ENCODE data around the gene ELP4.
"Not testable (repeated sequence)": the region's sequence is repeated elsewhere in the genome, so short reads cannot be mapped to it uniquely, and the experiment has no call there.

Gene ELP4

DNA sequence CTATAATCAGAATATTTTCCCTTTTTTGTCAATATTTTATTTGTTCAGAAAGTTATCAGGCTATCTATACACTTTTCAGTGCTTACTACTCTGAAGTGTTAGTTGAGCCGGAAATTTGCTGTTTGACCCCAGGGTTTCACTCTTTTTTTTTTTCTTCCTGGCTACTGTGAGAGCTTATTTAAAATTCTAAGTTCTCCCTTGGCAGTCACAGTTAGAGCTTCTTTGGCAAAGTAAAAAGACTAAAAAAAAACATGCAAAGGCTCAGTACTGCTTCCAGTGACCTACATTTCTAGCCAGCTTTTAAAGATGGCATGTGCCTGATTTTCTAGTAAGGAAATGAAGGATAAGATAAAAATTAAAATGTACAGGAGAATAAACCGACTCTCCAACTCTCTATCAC, 48.4 kb downstream of the ELP4 start:
- no peak for DNase-seq

DNA sequence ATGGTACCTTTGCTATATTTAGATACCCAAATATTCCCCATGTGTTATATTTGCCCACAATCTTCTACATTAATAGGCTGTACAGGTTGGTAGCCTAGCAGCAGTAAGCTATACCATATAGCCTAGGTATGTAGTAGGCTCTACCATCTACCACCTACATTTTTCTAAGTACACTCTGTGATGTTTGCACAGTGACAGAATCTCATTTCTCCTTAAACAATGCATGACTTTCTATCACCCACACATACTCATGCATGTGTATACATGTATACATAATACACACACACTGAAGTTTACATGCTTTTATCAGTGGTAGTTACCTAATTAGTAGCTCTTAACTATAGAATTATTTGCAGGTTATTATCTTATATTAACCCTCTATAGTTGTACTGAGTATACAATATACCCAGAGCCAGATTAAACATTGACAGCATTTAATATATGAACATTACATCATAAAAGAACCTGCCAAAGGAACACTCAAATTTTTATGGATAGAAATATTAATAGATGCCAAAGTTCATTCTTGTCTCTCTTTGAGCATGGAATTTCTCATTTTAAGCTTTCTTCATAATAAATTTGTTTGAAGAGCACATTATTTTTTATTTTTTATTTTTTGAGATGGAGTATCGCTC, 51.4 kb downstream of the ELP4 start:
- DNase-seq = no peak

DNA sequence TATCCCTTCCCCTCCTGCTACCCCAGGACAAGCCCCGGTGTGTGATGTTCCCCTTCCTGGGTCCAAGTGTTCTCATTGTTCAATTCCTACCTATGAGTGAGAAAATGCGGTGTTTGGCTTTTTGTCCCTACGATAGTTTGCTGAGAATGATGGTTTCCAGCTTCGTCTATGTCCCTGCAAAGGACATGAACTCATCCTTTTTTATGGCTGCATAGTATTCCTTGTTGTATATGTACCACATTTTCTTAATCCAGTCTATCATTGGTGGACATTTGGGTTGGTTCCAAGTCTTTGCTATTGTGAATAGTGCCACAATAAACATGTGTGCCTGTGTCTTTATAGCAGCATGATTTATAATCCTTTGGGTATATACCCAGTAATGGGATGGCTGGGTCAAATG, 55.0 kb downstream of the ELP4 start:
- not testable (repeated sequence) for DNase-seq

DNA sequence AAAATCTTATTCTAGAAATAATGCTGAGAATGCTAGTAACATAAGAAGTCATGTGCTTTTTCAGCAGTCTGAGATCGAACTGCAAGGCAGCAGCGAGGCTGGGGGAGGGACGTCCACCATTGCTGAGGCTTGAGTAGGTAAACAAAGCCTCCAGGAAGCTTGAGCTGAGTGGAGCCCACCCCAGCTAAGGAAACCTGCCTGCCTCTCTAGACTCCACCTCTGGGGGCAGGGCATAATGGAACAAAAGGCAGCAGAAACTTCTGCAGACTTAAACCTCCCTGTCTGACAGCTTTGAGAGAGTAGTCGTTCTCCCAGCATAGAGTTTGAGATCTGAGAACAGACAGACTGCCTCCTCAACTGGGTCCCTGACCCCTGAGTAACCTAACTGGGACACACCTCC, 64.6 kb downstream of the ELP4 start:
- DNase-seq = not testable (repeated sequence)

DNA sequence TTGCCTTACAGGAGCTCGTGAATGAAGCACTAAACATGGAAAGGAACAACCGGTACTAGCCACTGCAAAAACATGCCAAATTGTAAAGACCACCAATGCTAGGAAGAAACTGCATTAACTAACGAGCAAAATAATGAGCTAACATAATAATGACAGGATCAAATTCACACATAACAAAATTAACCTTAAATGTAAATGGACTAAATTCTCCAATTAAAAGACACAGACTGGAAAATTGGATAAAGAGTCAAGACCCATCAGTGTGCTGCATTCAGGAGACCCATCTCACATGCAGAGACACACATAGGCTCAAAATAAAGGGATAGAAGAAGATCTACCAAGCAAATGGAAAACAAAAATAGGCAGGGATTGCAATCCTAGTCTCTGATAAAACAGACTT, 66.2 kb downstream of the ELP4 start:
- not testable (repeated sequence) for DNase-seq

DNA sequence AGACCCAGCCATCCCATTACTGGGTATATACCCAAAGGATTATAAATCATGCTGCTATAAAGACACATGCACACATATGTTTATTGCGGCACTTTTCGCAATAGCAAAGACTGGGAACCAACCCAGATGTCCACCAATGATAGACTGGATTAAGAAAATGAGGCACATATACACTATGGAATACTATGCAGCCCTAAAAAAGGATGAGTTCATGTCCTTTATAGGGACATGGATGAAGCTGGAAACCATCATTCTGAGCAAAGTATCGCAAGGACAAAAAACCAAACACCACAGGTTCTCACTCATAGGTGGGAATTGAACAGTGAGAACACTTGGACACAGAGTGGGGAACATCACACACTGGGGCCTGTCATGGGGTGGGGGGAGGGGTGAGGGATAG, 69.8 kb downstream of the ELP4 start:
- not testable (repeated sequence) for DNase-seq

DNA sequence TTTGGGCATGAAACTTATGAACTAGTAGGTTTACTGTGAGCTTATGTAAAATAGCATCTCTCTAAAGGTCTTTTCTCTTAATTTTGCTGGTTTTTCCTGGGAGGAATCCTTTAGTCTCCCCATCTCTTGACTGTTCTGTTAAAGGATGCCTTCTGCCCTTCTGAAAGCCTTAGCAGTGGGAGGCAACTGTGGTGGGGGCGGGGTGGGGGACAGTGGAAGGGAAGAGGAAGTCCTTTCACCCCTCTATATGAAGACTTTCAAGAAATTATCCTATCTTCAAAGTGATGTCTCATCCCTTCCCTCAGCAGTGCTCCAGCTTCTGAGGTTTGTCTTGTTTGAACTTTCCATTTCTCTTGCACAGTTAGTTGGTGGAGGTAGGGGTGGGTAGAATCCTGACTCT, 73.1 kb downstream of the ELP4 start:
- no peak for DNase-seq

DNA sequence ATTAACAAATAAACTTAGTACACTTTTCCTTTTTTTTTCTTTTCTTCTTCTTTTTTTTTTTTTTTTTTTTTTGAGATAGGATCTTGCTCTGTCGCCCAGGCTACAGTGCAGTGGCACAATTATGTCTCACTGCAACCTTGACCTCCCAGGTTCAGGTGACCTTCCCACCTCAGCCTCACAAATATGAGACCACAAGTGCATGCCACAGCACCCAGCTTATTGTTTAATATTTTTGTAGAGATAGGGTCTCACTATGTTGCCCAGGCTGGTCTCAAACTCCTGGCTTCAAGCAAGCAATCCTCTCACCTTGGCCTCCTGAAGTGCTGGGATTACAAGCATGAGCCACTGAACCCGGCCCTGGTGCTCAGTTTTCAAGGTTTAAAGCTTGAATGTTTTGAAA, 88.9 kb downstream of the ELP4 start:
- DNase-seq = no peak

DNA sequence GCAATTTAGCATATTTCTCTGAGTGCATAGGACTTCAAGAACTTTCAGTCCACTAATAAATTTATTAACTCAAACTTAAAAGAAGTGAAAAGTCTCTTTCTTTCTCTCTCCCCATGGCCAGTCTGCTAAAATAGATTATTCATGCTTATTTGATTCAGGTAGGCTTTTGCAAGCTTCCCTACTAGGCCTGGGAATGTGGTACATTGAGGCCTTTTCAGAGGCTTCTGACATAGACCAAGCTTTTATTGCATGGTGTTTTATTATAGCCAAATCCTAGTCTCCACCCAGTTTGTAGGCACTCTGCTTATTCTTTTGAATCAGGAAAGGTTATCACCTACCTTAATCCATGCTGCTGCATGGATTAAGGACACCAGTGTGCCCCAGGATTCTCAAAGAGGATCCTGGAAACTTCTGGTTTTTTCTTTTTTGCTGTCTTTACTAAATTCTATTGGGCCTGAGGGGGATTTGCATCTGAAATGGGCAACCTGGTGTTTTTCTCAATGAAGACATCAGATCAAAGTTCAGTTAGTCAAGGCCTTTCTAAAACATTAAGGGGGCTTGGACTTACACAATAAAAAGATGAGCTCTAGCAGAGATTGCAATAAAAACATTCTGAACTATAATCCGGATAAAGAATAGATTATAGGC, 92.2 kb downstream of the ELP4 start:
- no peak for DNase-seq

DNA sequence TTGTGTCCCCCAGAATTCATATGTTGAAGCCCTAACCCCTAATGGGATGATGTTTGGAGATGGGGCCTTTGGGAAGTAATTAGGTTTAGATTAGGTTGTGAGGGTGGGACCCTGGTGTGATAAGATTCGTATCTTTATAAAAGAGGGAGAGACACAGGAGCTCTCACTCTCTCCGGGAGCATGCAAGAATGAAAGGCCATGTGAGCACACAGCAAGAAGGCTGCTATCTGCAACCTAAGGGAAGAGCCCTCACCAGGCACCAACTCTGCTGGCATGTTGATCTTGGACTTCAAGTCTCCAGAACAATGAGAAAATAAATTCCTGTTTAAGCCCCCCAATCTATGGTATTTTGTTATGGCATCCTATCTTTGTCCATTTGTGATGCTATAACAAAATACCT, 97.3 kb downstream of the ELP4 start:
- DNase-seq = no peak

DNA sequence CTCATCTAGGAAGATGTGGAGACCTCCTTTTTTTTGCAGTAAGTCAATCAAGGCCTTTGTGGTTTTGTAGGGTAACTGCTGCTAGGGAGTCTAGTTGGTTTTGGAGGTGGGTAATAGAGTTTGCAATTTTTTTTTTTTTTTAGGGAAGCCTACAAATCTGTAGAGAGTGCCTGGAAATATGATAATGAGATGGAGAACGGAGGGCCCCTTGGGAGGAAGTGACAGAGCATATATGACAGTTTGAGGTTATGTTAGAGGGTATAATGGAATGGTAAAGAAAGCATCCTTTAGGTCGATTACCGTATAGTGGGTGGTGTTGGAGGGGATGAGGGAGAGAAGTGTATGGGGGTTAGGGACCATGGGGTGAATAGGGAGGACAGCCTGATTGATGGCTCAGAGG, 98.3 kb downstream of the ELP4 start:
- DNase-seq = no peak

DNA sequence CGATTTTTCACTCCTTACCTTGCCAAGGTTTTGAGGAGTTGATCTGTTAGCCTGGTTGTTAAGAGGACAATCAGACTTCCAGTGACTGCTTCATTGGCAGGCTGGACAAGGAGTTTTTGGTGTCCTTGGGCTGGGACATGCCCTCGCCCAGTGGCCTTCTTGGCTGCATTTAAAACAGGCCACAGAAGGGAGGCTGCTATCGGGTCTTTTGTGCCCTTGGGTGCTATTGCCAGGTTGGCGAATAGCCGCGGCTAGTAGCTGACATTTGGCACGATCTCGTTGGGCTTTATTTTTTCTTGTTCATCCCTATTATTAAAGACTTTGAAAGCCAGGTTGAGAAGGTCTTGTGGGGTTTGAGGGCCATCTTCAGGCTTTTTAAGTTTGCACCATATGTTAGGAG, 99.4 kb downstream of the ELP4 start:
- DNase-seq = no peak

DNA sequence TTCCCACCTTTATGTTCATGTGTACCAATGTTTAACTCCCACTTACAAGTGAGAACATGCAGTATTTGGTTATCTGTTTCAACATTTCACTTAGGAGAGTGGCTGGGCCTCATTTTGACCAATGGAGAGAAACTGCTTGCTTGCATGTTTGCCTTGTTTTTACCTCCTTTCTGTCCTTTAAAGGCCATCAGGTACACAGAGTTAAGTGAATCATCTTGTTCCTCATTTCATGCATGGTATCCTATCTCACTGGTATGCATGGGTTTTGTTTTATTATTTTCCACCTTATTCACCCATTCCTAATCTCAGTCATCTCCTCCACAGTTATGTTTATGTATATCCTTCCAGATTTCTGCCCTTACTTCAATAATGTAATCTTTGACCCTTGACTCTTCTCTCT, 101.0 kb downstream of the ELP4 start:
- DNase-seq = no peak

DNA sequence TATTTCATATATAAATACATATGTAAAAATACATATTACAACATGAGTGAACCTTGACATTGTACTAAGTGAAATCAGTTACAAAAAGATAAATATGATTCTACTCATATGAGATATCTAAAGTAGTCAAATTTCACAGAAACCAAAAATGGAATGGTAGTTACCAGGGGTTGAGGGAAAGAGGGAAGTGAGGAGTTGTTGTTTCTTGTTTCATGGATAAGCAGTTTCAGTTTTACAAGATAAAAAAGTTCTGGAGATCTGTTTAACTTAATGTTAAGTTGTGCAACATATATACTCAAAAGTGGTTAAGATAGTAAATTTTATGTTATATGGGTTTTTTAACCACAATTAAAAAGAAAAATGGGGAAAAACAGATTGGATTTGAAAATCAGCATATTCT, 107.7 kb downstream of the ELP4 start:
- DNase-seq = no peak

DNA sequence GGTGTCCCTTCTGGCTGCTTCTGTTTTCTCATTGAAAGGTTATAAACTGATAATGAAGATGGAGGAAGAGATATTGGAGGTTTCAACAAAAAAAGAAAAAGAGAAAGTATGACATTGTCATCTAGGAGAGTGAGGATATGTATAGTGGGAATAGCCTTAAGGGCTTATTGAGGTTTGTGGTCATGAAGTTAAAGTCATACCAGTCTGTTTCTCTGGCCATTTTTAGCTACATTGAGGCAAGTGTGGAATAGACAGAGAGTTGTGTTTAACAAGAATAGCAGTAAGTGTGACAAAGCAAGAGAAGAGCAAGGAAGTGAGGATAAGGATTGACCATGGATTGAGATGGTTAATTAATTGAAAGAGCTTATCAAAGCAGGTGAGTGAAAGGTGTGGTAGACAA, 110.4 kb downstream of the ELP4 start:
- DNase-seq = no peak

DNA sequence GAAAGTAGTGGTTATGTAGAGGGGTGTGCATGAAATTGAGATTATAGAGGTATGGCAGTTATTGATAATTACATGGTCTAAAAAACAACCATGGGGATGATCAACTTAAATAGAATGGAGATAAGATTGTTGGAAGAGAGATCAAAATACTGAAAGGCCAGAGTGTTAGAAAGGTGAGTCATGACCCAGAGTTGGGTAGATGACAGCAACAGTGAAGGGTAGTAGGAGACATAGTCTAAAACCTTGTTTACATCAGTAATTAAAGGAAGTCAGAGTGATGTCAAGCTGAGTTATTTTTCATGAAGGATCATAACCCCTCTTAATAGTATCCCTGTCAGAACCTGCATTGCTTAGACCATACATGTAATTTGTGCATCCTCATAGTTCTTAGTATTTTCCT, 110.9 kb downstream of the ELP4 start:
- DNase-seq = no peak

DNA sequence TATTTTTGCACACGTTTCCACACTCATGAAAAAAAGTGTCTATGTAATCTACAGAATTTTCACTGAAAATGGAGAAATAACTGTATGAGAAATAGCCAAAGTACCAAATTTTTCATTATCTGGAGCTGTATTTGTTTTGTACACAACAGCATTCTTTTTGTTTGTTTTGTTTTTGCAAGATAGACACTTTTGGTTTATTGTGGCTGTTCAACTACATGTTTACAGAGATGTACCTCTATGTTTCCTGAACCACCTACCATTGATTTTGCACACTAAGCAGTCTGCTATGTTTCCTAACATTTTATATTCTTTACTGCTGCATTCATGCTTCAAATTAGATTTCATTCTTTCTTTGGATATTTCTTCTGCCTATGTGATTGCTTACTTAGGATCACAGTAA, 116.3 kb downstream of the ELP4 start:
- DNase-seq = no peak

DNA sequence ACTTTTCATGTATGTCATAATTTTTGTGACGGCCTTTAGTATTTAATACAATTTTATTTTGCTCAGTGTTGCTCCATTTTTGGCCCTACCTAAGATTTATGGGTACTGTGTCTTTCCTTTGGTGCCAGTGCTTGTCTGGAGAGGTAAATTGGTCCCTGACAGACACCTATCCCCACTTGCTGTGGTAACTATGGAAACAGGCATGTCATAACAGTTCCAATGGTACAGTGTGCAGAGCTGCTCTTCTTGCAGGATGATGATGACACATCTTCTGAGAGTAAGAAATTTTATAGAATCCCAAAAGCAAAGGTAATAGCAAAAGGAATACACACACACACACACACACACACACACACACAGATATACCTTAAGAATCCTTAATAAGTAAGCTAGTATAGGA, 118.5 kb downstream of the ELP4 start:
- no peak for DNase-seq

DNA sequence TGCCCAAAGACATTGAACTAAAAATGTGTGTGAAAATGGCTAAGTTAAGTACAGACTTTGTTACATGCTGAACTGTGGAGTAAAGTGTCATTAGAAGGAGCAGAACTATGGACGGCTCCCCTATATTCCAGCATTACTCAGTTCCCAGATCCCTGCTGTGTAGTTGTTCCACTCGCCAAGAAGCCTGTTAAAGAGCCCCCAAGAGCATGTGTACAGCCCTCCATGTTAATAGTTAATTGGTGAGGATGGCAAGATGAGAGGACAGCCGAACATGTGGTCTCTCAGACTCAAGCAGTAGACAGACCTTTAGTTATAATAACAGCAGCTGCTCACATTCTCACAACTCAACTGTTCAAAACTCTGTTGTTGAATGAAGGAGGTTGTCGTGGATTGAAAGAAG, 127.4 kb downstream of the ELP4 start:
- DNase-seq = no peak

DNA sequence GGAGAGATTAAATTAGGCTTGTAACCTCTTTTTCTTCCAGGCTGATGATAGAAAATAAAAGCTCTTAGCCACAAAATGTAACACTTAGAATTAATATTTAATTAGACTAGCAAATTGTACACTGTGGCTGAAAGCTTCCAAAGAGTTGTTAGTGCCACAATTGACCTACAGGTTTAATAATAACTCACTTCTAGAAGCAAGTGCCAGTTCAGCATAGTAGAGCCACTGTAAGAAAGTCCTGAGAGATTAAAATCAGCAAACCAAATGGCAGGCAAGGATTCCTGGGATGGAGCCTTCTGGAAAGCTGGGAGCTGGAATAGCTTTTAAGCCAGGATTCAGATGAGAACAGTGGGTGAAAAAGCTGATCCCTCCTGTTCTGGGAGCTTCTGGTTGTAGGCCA, 131.0 kb downstream of the ELP4 start:
- no peak for DNase-seq

DNA sequence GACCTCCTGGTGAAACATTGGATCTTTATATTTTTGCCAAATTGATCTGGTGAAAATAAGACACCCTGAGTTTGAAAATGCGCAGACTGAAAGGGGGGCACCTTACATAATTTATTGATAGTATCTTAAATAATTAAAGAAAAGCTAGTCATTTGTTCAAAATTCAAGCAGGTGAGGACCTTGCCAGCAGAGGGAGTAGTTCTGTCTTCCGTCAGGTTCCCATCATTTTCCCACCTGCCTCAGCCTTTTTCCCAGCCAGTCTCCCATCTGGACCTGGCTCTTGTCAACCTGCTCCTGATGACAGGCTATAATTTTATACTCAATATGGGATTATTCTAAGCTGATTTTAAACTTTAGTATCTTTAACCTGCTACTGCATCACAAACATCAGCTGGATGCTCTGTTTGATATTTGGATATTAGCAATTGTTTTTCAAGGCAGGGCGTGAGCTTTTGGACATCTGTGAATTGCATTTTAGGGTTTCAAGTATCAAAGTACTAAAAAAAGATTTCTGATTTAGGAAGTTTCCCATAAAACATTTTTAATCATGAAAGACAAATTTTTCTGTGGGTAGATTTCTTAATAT, 132.0 kb downstream of the ELP4 start:
- DNase-seq = no peak

DNA sequence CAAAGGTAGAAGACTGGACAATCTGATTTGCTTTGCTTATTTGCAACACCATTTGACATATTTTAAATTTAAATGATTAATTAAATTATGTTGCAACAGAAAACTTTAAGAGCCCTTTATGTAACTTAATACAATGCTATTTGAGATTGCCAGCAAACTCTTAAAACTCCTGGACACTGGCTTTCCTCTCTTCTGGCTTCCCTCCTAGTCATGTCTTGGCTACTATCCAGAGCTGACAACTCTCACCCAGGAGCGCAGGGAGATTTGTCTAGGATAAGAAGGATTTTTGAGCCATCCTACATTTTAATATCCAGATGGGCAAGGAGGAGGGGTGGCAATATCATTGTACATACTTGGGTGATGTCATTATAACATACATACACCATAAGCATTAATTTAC, 134.3 kb downstream of the ELP4 start:
- no peak for DNase-seq

DNA sequence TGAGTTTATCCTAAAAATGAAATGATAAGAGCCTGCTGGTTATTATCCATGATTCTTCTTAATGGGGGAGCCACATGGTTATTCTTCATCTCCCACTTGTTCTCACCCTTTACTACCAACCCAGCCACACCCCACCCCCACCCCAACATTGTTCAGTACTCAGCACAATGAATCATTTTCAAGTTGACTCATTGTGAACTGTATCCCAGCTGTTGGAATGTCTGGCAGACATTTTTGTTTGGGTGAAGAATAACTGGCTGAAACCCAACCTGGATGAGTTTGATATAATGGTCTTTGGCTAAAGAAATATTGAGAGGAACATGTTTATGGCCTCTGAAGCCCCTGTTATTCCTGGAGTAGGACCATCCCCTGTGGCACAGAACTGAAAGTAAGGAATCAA, 136.2 kb downstream of the ELP4 start:
- DNase-seq = no peak

DNA sequence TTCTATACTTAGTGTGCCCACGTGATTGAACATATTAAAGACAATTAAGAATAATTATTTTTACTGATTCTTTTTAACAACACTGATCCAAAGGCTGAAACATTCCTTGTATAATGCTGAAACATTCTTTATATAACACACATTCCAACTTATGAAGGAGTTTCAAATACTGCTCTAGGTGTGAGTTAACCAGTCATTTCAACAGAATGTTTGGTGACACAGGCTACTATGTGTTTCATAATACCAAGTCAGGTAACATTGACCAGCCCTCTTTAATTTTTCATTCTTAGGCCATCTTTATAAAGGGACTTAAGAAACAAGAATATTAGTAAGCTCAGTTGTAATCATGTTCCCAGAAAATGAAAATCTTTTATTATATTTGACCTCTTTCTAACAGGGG, 136.6 kb downstream of the ELP4 start:
- no peak for DNase-seq
